ENCODE results near the gene KLC1.

DNA sequence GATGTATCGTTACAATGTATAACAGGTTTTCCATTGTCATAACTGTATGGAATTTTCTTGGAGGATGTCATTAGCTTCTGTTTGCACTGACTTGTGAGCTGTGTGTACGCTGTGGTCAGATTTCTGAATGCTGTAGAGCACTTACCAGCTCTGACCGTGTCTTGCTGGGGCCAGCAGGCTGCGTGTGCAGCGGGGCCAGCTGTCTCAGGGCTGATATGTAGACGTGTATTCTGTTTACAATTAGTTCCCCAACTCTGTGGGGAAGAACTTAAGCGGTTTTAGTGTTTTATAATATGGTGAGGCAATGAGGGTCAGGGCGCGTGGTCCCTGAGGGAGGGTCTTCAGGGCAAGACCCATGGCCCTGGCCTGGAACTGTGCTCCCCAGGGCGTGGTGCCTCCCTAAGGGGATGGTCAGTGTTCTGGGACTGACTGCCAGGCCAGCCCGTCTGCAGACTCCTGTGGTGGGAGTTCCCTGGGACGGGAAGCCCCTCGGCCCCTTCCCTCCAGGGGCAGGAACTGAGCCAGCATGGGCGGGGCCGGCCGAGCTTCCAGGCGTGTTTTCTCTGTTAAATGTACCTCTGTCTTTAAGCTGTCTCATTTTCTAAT, 67.6 kb downstream of the KLC1 start:
- TF ChIP-seq, protein P1, sequence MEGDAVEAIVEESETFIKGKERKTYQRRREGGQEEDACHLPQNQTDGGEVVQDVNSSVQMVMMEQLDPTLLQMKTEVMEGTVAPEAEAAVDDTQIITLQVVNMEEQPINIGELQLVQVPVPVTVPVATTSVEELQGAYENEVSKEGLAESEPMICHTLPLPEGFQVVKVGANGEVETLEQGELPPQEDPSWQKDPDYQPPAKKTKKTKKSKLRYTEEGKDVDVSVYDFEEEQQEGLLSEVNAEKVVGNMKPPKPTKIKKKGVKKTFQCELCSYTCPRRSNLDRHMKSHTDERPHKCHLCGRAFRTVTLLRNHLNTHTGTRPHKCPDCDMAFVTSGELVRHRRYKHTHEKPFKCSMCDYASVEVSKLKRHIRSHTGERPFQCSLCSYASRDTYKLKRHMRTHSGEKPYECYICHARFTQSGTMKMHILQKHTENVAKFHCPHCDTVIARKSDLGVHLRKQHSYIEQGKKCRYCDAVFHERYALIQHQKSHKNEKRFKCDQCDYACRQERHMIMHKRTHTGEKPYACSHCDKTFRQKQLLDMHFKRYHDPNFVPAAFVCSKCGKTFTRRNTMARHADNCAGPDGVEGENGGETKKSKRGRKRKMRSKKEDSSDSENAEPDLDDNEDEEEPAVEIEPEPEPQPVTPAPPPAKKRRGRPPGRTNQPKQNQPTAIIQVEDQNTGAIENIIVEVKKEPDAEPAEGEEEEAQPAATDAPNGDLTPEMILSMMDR (IDR thresholded peaks at IDR 0.05), result no peak
- no peak for TF ChIP-seq POLR2A (IDR thresholded peaks at IDR 0.05)
